HCT116 (cell line): ENCODE results near the gene MBP.

Experiments
- POLR2AphosphoS5 ChIP-seq: IDR thresholded peaks from 2 replicates; pipeline ENCODE4 v1.6.1; 2011; ENCODE audit warnings: mild to moderate bottlenecking, low read depth, low read length, moderate library complexity
- RAD21 ChIP-seq: IDR thresholded peaks from 2 replicates; pipeline ENCODE4 v1.6.1; 2012; ENCODE audit warnings: low read depth, mild to moderate bottlenecking
- ZNF274 ChIP-seq: fragments of 200-500 bp; sonication (Bioruptor generic); IDR thresholded peaks from 2 replicates; pipeline ENCODE4 v1.6.1; 2014; ENCODE audit warnings: mild to moderate bottlenecking, low read depth, low read length, inconsistent platforms
- TF ChIP-seq, protein P1 (sequence below): IDR thresholded peaks from 2 replicates; pipeline ENCODE4 v1.6.1; 2011; ENCODE audit warnings: mild to moderate bottlenecking, low read length, moderate library complexity; ENCODE audit not compliant: insufficient replicate concordance; ENCODE audit errors: extremely low read depth
- TF ChIP-seq, protein P2 (sequence below): IDR thresholded peaks from 2 replicates; pipeline ENCODE4 v1.6.1; 2012
- TF ChIP-seq, protein P3 (sequence below), 3 experiments: fragments of 200-600 bp in 1 of 3; sonication (generic) in 1 of 3; IDR thresholded peaks in 2 of 3; conservative IDR thresholded peaks in 1 of 3; 2 replicates each; pipeline ENCODE4 v1.5.1; 2012 to 2017; ENCODE audit warnings: low read depth in 2 of 3, low read length in 2 of 3, antibody characterized with exemption in 1 of 3, borderline replicate concordance in 1 of 3, control low read depth in 1 of 3, mild to moderate bottlenecking in 1 of 3, mixed read lengths in 1 of 3, mixed run types in 1 of 3, moderate library complexity in 1 of 3; ENCODE audit not compliant: insufficient read depth in 1 of 3
- TF ChIP-seq, protein P4 (sequence below): IDR thresholded peaks from 2 replicates; pipeline ENCODE4 v1.6.1; 2012; ENCODE audit warnings: low read depth

- TF ChIP-seq, protein P1, sequence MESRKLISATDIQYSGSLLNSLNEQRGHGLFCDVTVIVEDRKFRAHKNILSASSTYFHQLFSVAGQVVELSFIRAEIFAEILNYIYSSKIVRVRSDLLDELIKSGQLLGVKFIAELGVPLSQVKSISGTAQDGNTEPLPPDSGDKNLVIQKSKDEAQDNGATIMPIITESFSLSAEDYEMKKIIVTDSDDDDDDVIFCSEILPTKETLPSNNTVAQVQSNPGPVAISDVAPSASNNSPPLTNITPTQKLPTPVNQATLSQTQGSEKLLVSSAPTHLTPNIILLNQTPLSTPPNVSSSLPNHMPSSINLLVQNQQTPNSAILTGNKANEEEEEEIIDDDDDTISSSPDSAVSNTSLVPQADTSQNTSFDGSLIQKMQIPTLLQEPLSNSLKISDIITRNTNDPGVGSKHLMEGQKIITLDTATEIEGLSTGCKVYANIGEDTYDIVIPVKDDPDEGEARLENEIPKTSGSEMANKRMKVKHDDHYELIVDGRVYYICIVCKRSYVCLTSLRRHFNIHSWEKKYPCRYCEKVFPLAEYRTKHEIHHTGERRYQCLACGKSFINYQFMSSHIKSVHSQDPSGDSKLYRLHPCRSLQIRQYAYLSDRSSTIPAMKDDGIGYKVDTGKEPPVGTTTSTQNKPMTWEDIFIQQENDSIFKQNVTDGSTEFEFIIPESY: no peak
- TF ChIP-seq ZNF274 (no peak), RAD21 (no peak), POLR2AphosphoS5 (no peak)
- TF ChIP-seq, protein P2, sequence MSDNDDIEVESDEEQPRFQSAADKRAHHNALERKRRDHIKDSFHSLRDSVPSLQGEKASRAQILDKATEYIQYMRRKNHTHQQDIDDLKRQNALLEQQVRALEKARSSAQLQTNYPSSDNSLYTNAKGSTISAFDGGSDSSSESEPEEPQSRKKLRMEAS: no peak
- TF ChIP-seq, protein P3, sequence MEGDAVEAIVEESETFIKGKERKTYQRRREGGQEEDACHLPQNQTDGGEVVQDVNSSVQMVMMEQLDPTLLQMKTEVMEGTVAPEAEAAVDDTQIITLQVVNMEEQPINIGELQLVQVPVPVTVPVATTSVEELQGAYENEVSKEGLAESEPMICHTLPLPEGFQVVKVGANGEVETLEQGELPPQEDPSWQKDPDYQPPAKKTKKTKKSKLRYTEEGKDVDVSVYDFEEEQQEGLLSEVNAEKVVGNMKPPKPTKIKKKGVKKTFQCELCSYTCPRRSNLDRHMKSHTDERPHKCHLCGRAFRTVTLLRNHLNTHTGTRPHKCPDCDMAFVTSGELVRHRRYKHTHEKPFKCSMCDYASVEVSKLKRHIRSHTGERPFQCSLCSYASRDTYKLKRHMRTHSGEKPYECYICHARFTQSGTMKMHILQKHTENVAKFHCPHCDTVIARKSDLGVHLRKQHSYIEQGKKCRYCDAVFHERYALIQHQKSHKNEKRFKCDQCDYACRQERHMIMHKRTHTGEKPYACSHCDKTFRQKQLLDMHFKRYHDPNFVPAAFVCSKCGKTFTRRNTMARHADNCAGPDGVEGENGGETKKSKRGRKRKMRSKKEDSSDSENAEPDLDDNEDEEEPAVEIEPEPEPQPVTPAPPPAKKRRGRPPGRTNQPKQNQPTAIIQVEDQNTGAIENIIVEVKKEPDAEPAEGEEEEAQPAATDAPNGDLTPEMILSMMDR (IDR thresholded peaks at IDR 0.05 in 2 of 3, conservative IDR thresholded peaks at IDR 0.05 in 1 of 3; ENCODE audit: borderline replicate concordance in 1 of 3, insufficient read depth in 1 of 3, low read depth in 2 of 3, low read length in 2 of 3): no peak
- TF ChIP-seq, protein P4, sequence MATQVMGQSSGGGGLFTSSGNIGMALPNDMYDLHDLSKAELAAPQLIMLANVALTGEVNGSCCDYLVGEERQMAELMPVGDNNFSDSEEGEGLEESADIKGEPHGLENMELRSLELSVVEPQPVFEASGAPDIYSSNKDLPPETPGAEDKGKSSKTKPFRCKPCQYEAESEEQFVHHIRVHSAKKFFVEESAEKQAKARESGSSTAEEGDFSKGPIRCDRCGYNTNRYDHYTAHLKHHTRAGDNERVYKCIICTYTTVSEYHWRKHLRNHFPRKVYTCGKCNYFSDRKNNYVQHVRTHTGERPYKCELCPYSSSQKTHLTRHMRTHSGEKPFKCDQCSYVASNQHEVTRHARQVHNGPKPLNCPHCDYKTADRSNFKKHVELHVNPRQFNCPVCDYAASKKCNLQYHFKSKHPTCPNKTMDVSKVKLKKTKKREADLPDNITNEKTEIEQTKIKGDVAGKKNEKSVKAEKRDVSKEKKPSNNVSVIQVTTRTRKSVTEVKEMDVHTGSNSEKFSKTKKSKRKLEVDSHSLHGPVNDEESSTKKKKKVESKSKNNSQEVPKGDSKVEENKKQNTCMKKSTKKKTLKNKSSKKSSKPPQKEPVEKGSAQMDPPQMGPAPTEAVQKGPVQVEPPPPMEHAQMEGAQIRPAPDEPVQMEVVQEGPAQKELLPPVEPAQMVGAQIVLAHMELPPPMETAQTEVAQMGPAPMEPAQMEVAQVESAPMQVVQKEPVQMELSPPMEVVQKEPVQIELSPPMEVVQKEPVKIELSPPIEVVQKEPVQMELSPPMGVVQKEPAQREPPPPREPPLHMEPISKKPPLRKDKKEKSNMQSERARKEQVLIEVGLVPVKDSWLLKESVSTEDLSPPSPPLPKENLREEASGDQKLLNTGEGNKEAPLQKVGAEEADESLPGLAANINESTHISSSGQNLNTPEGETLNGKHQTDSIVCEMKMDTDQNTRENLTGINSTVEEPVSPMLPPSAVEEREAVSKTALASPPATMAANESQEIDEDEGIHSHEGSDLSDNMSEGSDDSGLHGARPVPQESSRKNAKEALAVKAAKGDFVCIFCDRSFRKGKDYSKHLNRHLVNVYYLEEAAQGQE: no peak
Observed at GRCh38 chr18:76948345-76948744, 184.2 kb downstream of the MBP start.
